Stimulated activated CD8-positive, alpha-beta memory T cell treated with anti-CD3 and anti-CD28 coated beads, Interleukin-4, amount 100 ng/mL, for 48 hours (primary cell): Measurements from ENCODE around the gene HTR7.

ENCODE experiments used
- DNase-seq: peaks from one replicate; pipeline ENCODE4 v3.0.0-alpha.2; 2020

HTR7 gene

DNA sequence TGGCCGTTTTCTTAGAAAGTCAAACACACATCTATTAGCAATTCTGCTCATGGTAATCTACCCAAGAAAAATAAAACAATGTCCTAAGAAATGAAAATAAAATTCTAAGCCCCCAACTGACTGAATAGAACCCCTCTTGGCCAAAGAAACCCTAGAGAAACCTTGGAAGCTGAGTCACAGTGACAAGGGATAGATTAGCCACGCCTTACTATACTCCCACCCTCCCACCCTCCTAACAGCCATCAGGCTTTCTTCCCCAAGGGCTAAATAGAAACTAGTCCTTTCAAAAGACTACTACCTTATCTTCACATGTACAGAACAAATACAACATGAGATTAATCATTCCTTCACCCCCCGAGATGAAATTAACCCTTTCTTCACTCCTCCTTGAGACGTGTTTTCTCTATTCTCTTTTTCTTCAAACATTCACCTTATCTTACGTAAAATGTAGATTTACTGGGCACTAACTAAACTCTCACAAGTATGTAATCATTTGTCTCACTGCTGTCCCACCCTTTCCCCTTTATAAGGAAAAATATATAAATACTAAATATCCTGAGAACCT is 57.5 kb downstream of the HTR7 start:
- DNase-seq, result no peak

- no peak for DNase-seq
Measured at GRCh38 chr10:90799172-90799571, 58.7 kb downstream of the HTR7 start.

- no peak for DNase-seq
Measured at GRCh38 chr10:90798482-90798881, 59.4 kb downstream of the HTR7 start.

DNA sequence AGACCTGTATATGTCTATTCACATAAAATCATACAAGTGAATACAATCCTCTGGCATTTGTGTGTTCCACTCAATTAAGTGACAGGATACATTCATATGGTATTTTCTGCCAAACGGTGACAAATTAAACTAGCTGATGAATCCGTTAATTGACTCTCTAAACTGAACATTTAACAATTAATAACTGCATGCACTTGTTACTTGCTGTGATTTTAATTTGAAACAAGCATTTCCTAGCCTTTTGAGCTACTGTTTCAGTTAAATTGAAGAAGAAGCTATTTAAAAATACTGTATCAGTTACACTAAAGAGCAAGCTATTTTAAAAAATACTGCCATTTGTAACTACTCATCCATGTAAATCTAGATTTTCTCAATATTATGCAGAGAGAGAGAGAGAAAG is 67.4 kb downstream of the HTR7 start:
- DNase-seq, result no peak

DNA sequence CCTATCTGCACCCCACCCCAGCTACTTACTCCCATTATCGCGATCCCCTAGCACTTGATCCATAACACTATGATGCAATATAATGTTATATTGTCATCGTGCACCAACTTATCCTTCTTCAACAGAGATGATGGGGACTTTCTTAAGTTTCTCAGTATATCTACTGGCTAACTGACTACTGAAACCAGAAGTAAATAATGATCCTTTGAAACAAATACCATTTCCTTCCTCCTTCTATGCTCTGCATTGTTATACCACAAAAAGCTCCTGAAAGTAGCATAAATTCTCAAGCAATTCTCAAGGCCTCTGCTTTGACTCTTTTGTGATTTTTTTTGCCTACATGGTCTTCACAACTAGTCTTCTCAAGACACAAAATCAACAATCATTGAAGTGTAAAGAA is 68.9 kb downstream of the HTR7 start:
- no peak for DNase-seq

- DNase-seq, result no peak
Measured at GRCh38 chr10:90788199-90788491, 69.7 kb downstream of the HTR7 start.

DNA sequence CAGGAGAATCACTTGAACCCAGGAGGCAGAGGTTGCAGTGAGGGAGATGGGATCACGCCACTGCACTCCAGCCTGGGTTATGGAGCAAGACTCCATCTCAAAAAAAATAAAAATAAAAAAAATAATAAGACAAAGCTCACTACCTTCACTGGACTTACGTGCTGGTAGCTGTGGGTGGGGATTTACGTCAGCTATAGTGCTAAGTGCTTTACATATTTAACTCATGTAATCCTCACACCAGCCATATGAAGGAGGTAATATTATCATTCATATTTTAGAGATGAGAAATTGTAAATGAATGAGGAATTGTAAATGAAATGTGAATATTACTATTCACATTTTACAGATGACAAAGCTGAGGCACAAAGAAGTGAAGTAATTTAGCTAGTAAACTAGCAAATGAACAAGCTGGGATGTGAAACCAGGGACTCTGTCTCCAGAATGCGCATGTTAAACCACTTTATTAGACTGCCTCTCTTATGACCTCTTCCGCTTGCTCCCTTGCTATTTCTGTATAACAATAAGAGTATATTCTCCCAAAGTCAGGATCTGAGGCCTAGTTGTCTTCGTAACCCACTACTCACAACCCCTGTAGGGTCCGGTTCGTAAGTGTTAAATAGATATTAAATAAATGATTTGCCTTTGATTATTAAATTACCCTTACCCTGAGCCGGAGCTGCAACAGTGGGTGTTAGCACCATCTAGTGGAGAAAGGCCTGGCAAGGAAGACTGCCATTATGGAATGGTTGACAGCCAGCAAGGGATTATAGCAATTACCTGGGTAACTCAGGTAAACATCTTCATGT is 70.2 kb downstream of the HTR7 start:
- DNase-seq, result peak; percentile 32

DNA sequence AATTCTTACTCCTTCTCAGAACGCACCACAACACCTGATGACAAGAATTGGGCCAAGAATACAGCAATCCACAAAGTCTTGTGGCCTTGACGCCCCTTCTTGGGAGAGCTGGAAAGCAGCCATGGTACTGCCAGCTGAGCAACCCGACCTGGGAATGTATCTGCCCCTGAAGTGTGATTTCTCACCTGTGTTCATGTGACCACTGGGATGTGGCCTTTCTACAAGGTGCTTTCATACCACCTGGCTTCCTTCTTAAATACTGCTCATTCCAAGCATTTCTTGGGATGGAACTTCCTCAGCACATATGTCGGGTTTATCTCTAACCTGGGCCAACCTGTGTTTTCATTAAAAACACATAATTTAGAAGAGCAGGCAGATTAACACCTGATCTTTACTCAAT is 72.1 kb downstream of the HTR7 start:
- DNase-seq, result no peak

DNA sequence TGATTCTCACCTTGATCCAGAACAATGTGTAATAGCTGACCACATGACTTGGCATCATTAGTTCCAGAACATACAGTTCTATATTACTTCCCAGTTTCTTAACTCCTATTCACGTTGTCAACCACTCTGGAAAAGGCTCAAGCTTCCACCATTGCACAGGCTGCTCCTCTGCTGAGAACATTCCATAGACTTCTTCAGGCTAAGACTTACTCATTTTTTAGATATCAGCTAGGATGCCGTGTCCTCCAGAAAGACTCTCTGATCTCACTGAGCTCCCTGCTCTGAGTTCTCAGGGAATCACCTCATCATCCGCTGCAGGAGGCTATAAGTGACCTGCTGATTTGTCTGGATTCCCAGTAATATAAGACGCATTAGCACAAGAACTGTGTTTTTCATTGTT is 73.1 kb downstream of the HTR7 start:
- no peak for DNase-seq

GRCh38 chr10:90780488-90780887 is 77.4 kb downstream of the HTR7 start:
- no peak for DNase-seq

- no peak for DNase-seq
Measured at GRCh38 chr10:90779548-90779947, 78.3 kb downstream of the HTR7 start.

GRCh38 chr10:90777621-90778020 is 80.2 kb downstream of the HTR7 start:
- DNase-seq, result no peak

- DNase-seq, result no peak
Measured at GRCh38 chr10:90775351-90776028, 82.3 kb downstream of the HTR7 start.

DNA sequence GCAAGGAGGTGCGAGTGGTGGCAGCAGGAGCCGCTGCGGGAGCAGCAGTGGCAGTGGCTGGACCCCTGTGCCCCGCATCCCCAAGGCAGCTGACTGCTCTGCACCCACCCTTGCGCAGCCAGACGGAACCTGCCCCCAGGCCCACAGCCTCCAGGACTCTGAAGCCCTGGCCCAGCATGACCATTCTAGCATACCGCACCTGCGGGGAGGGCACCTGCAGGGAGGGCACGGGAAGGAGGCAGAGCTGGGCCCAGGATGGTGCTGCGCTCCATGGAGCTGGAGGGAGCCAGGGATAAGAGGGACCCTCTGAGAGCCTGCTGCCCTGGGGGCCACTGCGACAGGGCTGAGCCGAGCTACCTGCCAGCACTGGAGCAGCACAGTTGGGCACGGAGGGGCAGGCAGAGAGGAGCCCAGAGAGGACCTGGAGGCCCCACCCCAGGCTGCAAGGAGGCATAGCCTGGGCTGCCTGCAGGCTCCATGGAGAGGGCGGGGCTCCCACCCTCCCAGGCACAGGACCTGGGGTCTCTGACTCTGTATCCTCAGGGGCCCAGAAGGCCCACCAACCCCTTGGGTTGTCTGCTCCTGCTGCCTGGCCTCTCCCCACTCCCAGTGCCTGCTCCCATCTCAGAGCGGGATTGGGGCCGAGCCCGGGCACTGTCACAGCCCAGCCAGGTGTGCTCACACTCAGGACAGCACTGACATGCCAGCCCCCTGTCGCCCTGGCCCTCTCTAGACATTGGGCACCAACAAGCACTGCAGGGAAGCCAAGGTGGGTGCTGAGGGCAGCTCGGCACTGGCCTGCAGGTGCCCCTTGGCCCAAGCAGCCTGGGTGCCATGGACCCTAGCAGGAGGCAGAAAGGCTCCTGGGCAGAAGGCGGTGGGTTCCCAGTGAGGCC is 87.6 kb downstream of the HTR7 start:
- DNase-seq, result no peak

- DNase-seq, result peak; percentile 65
Measured at GRCh38 chr10:90751107-90751997, 106.5 kb downstream of the HTR7 start.

DNA sequence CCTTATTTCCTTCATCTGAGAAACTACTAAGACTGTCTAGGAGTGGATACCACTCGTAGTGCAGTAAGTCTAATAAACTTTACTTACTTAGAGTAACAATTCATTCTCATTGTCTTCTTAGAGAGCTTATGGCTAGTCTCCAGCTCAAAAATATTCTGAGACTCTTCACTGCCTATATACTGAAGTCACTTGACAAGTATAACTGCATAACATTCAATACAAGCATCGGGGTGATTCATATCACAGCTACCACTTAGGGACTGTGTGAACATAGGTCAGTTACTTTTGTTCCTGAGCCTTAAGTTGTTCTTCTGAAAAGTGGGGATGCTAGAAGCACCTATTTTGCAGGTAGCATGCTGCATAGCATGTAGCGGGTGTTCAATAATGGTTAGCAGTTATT is 111.0 kb downstream of the HTR7 start:
- DNase-seq, result no peak

- no peak for DNase-seq
Measured at GRCh38 chr10:90745565-90745964, 112.3 kb downstream of the HTR7 start.

DNA sequence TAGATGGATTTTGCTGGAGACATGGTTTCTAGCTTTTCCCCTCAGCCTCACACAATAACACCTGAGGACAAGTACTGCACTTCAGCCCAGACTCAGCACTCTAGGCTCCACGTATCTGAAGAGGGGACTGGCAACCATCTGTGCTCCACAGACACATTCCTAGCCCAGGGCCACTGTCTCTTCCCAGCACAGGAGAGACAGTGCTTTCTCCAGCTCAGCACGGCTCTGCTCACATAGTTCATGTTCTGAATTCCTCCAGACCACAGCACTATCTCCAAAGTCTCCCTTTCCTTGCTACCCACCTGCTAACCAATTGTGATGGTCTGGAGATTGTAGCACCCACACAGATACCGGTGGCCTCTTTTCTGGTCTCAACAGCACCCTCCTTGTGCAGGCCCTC is 114.5 kb downstream of the HTR7 start:
- DNase-seq, result no peak

GRCh38 chr10:90741926-90742565 is 115.8 kb downstream of the HTR7 start:
- DNase-seq, result no peak

GRCh38 chr10:90740265-90740664 is 117.6 kb downstream of the HTR7 start:
- DNase-seq, result no peak

GRCh38 chr10:90738885-90739284 is 119.0 kb downstream of the HTR7 start:
- no peak for DNase-seq

GRCh38 chr10:90734415-90734814 is 123.4 kb downstream of the HTR7 start:
- no peak for DNase-seq
